Mucosa of descending colon (tissue), 3 donors: Measurements from ENCODE around the gene PPP4R3A. TPM values are rescaled to one million over a fixed set of nuclear protein-coding genes. Genes with fewer than 3 reads are reported as not detected.
"Not testable (repeated sequence)": the region's sequence is repeated elsewhere in the genome, so short reads cannot be mapped to it uniquely, and the experiment has no call there.

Source experiments
- ATAC-seq: fragments of 200-7000 bp; cut with Tn5 transposase; one replicate; pipeline ENCODE4 v1.9.1; 2020; ENCODE audit warnings: mild to moderate bottlenecking, moderate library complexity
- DNase-seq, 3 donors: peaks; one replicate each; pipeline ENCODE4 v3.0.0-alpha.2; 2020
- H3K36me3 ChIP-seq: fragments of 200-600 bp; one replicate; pipeline ENCODE4 v1.8.0; 2021; ENCODE audit warnings: low read depth, mild to moderate bottlenecking
- H3K4me1 ChIP-seq: fragments of 200-600 bp; one replicate; pipeline ENCODE4 v1.8.0; 2021; ENCODE audit warnings: low read depth, mild to moderate bottlenecking
- H3K4me3 ChIP-seq: fragments of 200-600 bp; one replicate; pipeline ENCODE4 v1.8.0; 2021; ENCODE audit warnings: mild to moderate bottlenecking
- H3K9me3 ChIP-seq: fragments of 200-600 bp; one replicate; pipeline ENCODE4 v1.8.0; 2021; ENCODE audit warnings: mild to moderate bottlenecking
- CTCF ChIP-seq: fragments of 200-600 bp; IDR thresholded peaks from one replicate; pipeline ENCODE4 v1.8.0; 2022; ENCODE audit warnings: antibody characterized with exemption, mild to moderate bottlenecking
- intact Hi-C, 2 donors: fragments of 100-400 bp; cut with DNase I in 1 of 2; cut with micrococcal nuclease in 1 of 2; formaldehyde crosslinking; loops; one replicate each; pipeline versions ENCODE4 v1.11.0 to v1.11.1; 2022; cut with DNase I, micrococcal nuclease
- total RNA-seq, 3 donors: library from RNA; stranded (reverse); fragmentation: NEBNext Ultra II Directional in 2 of 3; extraction: Animal tissue kit (Norgen Biotek cat#: 25700) in 2 of 3; gene quantifications; one replicate each; pipeline versions ENCODE4 v1.2.1 to v1.2.4, GENCODE V29; 2021 to 2023
- donor health status: DM: no; HTN: no; CAD: no; lungs with moderate emphysema.
- donor health status: DM: no; HTN: no; CAD: no.
- donor health status: DM: no; HTN: yes; CAD: no.

The PPP4R3A gene
- total RNA-seq, 3 donors from 2014 or later = 85.6 to 116 (median 115) TPM

DNA sequence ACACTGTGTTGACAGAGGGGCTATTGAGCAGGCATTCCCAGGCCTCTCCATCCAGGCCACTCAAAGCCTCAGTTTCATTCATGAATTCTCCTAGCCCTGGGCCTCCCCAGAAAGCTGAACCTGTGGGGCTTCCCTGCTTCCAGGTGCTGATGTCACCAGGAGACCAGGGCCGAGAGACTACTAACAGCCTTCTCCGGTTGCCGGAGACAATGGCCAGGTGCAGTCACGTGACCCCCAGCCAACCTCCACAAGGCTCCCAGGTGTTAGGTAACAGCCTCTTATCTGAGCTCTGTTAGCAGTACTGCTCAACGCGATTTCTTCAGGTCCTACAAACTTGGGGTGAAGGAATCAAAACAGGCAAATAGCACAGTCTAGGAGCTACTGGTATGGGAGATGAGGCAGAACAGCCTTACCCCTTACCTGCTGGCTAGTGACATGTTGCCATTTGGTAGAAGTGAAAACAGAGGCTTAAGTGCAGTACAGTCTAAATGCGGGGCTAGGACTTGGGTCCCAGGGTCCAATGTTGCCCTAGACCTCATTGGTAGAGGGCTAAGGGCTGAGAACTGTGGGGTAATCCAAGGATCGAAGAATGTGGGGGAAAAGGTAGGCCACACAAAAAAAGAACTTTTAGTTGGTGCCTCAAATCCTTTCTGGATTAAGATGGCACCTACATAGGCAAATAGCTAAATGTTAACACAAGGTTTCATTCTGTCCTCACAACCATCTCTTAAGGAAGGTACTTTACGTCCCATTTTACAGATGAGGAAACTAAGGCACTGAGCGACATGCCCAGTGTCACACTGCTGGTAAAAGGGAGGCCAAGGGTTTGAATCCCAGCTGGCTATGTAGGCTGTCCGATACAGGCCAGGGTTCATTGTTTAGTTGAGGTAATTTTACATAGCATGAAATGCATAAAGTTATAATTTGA lies 96.3 kb downstream of the PPP4R3A start:
- H3K36me3 ChIP-seq = no peaks in the 10 kb centered on the region
- no peak for TF ChIP-seq CTCF
- peak; percentile 76 to 87 (median 76) for DNase-seq
- no peak overlapping the region for H3K4me3 ChIP-seq
- H3K4me1 ChIP-seq = peaks cover 33% of the 10 kb centered on the region
- peak; percentile 41 for ATAC-seq
- no peaks in the 10 kb centered on the region for H3K9me3 ChIP-seq
- intact Hi-C loops = no loop called here

DNA sequence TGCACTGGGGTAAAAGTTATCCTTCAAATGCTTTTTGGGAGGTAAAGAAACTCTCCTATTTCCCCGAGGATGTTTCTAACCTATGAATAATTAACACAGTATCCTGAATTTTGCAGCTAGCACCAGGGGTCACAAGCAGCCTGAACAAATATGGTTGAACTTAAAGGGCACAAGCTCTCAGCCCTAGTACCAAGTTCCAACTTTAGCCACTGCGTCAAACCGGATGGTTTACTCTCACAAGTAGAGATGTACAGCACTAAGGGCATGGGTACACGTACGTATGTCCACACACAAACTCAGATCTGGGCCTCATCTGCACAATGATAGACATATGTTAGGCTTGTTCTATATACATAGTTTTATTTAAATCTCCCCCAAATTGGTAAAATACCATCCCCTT lies 97.2 kb downstream of the PPP4R3A start:
- no peaks in the 10 kb centered on the region for H3K36me3 ChIP-seq
- ATAC-seq (no peak), DNase-seq (no peak)
- peaks cover 33% of the 10 kb centered on the region for H3K4me1 ChIP-seq
- TF ChIP-seq CTCF = no peak
- H3K4me3 ChIP-seq = no peak overlapping the region
- intact Hi-C loops = no loop called here
- H3K9me3 ChIP-seq = no peaks in the 10 kb centered on the region

DNA sequence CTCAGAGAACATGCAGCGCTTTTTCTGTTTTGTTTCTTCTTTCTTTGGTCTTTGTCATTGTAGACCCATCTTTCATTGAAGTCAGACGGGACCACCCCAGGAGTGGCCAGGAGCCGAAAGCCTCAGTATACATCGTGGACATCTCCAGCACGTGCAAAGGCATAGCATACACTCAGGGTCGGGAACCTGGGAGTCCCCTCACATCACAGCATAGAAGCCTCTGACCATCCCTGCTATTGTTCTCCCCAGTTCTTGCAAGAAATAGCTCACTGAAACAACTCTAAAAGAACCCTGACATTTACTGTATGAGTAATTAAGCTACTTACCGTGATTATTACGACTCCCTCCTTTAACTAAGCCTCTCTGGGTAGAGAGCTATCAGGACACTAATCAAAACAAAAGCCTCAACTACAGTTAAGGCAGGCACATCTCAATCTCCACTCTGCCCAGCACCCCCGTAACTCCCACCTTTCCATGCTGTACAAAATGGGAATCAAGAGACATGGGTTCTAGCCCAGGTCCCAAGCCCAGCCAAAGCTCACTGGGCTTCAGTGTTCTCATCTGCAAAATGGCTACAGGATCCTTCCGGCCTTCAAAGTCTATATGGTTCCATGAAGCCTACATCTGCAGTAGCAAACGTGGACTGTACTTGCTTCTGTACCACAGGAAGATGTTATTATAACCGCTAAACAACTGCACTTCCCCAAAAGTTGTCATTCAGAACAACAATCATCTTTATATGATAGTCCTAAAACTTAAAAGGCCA lies 99.2 kb downstream of the PPP4R3A start:
- intact Hi-C loops = no loop called here
- no peak for TF ChIP-seq CTCF
- DNase-seq (no peak), ATAC-seq (peak; percentile 8)
- Histone ChIP-seq H3K9me3 (no peaks in the 10 kb centered on the region), H3K36me3 (no peaks in the 10 kb centered on the region), H3K4me3 (no peak overlapping the region), H3K4me1 (peaks cover 27% of the 10 kb centered on the region)

DNA sequence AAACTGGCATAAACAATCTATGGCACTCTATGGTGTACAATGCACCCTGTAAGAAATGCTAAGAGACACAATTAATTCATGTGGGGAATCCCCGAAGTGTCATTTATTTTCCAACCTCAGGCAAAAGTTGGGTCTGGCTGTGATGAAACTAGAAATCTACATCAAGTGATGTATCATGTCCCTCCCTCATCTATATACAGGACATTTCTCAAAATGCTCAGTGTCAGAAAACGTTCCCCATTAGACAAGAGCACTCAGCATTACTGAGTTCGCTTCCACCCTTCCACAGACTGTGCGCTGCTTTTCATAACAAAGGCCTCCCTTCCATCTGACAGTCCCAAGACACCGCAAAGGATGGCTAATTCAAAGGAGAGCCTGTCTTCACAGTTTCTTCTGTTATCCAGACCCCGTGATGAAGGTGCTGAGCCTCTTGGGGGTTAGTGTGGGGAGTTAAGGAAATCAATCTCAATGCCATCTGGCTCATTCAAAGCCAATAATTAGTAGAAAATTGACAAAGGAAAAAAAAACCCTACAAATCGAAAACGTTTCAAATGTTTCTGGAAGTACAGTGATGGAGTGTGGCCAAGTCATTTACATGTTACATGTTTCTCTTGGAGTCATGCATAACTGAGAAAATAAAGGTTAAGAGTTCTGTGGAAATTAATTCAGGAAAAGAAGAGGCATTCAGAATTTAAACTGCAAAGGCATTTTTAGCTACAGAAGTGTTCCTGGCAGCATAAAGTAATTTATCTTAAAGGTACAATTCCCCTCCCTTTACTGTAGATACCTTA lies 100.0 kb downstream of the PPP4R3A start:
- no peak for TF ChIP-seq CTCF
- no peak overlapping the region for H3K4me3 ChIP-seq
- H3K9me3 ChIP-seq = no peaks in the 10 kb centered on the region
- no peaks in the 10 kb centered on the region for H3K36me3 ChIP-seq
- ATAC-seq (no peak), DNase-seq (no peak)
- intact Hi-C loops = no loop called here
- peaks cover 21% of the 10 kb centered on the region for H3K4me1 ChIP-seq

- H3K36me3 ChIP-seq, H3K4me3 ChIP-seq, H3K9me3 ChIP-seq, ATAC-seq, DNase-seq, intact Hi-C loops: not testable (repeated sequence)
- H3K4me1 ChIP-seq = peaks cover 12% of the 10 kb centered on the region
Observed at GRCh38 chr14:91409240-91409639, 100.9 kb downstream of the PPP4R3A start.

Other genes with a start within 250 kb of the PPP4R3A start
- 10 to 100 TPM; 30.1 to 62.1 (median 56.6) TPM for gene CCDC88C, start 92.5 kb downstream of the PPP4R3A start, total RNA-seq
- gene CATSPERB, start 221.8 kb upstream of the PPP4R3A start, total RNA-seq = 1 to 10 TPM; 3.5 to 7.0 (median 4.1) TPM